Upper lobe of left lung (tissue), 6 donors: ENCODE measurements around the gene C16orf89. TPM values are rescaled to one million over a fixed set of nuclear protein-coding genes. Genes with fewer than 3 reads are reported as not detected.
"Not testable (repeated sequence)": the region's sequence is repeated elsewhere in the genome, so short reads cannot be mapped to it uniquely, and the experiment has no call there.

Experiments
- ATAC-seq, 2 donors: fragments of 200-7000 bp; cut with Tn5 transposase; one replicate each; pipeline ENCODE4 v1.9.1; 2022; ENCODE audit warnings: mild to moderate bottlenecking in 2 of 2, moderate library complexity in 2 of 2; ENCODE audit not compliant: low FRiP score in 2 of 2
- DNase-seq, 2 donors: peaks; one replicate each; pipeline ENCODE4 v3.0.0-alpha.2; 2019 to 2020
- H3K27ac ChIP-seq, 4 donors: fragments of 200-600 bp; sonication (generic); one replicate each; pipeline ENCODE4 v1.5.1; 2016 to 2019
- H3K27me3 ChIP-seq, 4 donors: fragments of 200-600 bp; sonication (generic); one replicate each; pipeline ENCODE4 v1.5.1; 2017 to 2019
- H3K36me3 ChIP-seq, 4 donors: fragments of 200-600 bp; sonication (generic); one replicate each; pipeline ENCODE4 v1.5.1; 2016 to 2019
- H3K4me1 ChIP-seq, 4 donors: fragments of 200-600 bp; sonication (generic); one replicate each; pipeline ENCODE4 v1.5.1; 2018 to 2019
- H3K4me3 ChIP-seq, 4 donors: fragments of 200-600 bp; sonication (generic); one replicate each; pipeline ENCODE4 v1.5.1; 2017 to 2019; ENCODE audit warnings: mild to moderate bottlenecking in 2 of 4, moderate library complexity in 1 of 4
- H3K9me3 ChIP-seq, 4 donors: fragments of 200-600 bp; sonication (generic); one replicate each; pipeline ENCODE4 v1.5.1; 2018 to 2019
- CTCF ChIP-seq, 6 experiments: fragments of 450-650 bp in 4 of 6; fragments of 200-600 bp in 2 of 6; sonication (generic) in 2 of 6; IDR thresholded peaks; one replicate each; pipeline ENCODE4 v1.5.1; 2016 to 2019; ENCODE audit warnings: antibody characterized with exemption in 6 of 6
- EP300 ChIP-seq, 4 donors: sonication (generic); formaldehyde crosslinking; IDR thresholded peaks; one replicate each; pipeline ENCODE4 v1.5.1; 2017; ENCODE audit warnings: antibody characterized with exemption in 4 of 4, control low read depth in 2 of 4
- POLR2A ChIP-seq, 4 donors: fragments of 450-650 bp; IDR thresholded peaks; one replicate each; pipeline ENCODE4 v1.5.1; 2016 to 2017; ENCODE audit warnings: antibody characterized with exemption in 4 of 4, mild to moderate bottlenecking in 2 of 4
- POLR2AphosphoS5 ChIP-seq, 2 donors: sonication (generic); formaldehyde crosslinking; IDR thresholded peaks; one replicate each; pipeline ENCODE4 v1.5.1; 2017; ENCODE audit warnings: antibody characterized with exemption in 2 of 2
- WGBS, 2 donors: methylation state at CpG; one replicate each; pipeline ENCODE4 v1.1.5; 2017 to 2018; 5-methylcytosine and 5-hydroxymethylcytosine counted together
- total RNA-seq, 6 donors: library from RNA; depleted of rRNA in 4 of 6; stranded (reverse); fragments of >200 nt in 4 of 6; gene quantifications; one replicate each; pipeline versions ENCODE4 v1.1.0 to v1.2.1, GENCODE V29; 2016 to 2021
- donor health status: DM: no; HTN: no; CAD: no; lungs with moderate emphysema.
- donor health status: DM: no; HTN: yes; CAD: no; lungs with severe emphysema.

The C16orf89 gene
- total RNA-seq, 6 donors from 2014 or later = 45.7 to 272 (median 174) TPM

GRCh38 chr16:5056352-5056751 is 9.4 kb downstream of the C16orf89 start:
- DNase-seq (peak in 1 of 2 donors; percentile 53), ATAC-seq (peak; percentile 36 to 71)
- Histone ChIP-seq H3K9me3 (no peaks in the 10 kb centered on the region), H3K27ac (no peak overlapping the region), H3K4me1 (peaks cover 0 to 8% (median 0%) of the 10 kb centered on the region in 4 donors), H3K4me3 (no peak overlapping the region), H3K36me3 (peaks cover 0 to 14% (median 4%) of the 10 kb centered on the region in 4 donors), H3K27me3 (no peaks in the 10 kb centered on the region)
- TF ChIP-seq CTCF (IDR thresholded peaks at IDR 0.05) (peak in 3 of 6 experiments; percentile 18 to 32 (median 30)), POLR2AphosphoS5 (IDR thresholded peaks at IDR 0.05) (no peak)
- 10 to 21% methylated on average over 11 of the region's 11 CpGs for WGBS, 2 donors

GRCh38 chr16:5054876-5055865 is 10.6 kb downstream of the C16orf89 start:
- DNase-seq = no peak
- Histone ChIP-seq H3K27ac (no peak overlapping the region), H3K4me3 (no peak overlapping the region), H3K9me3 (no peaks in the 10 kb centered on the region), H3K4me1 (peaks cover 0 to 8% (median 0%) of the 10 kb centered on the region in 4 donors), H3K36me3 (peaks cover 0 to 14% (median 4%) of the 10 kb centered on the region in 4 donors), H3K27me3 (no peaks in the 10 kb centered on the region)
- ATAC-seq = no peak
- no peak for TF ChIP-seq CTCF (IDR thresholded peaks at IDR 0.05)
- TF ChIP-seq POLR2AphosphoS5 (IDR thresholded peaks at IDR 0.05) = no peak
- no peak for TF ChIP-seq POLR2A (IDR thresholded peaks at IDR 0.05)
- TF ChIP-seq EP300 (IDR thresholded peaks at IDR 0.05) = no peak
- 88 to 90% methylated on average over 16 of the region's 16 CpGs for WGBS, 2 donors

- peaks cover 0 to 28% (median 6%) of the 10 kb centered on the region in 4 donors for H3K36me3 ChIP-seq
- no peak for DNase-seq
- no peaks in the 10 kb centered on the region for H3K9me3 ChIP-seq
- no peaks in the 10 kb centered on the region for H3K4me1 ChIP-seq
- 91 to 94% methylated on average over 2 of the region's 2 CpGs for WGBS, 2 donors
- no peak overlapping the region for H3K27ac ChIP-seq
- no peak overlapping the region for H3K4me3 ChIP-seq
- ATAC-seq = no peak
- H3K27me3 ChIP-seq = no peaks in the 10 kb centered on the region
- no peak for TF ChIP-seq CTCF (IDR thresholded peaks at IDR 0.05)
- TF ChIP-seq EP300 (IDR thresholded peaks at IDR 0.05) = no peak
- TF ChIP-seq POLR2AphosphoS5 (IDR thresholded peaks at IDR 0.05) = no peak
- TF ChIP-seq POLR2A (IDR thresholded peaks at IDR 0.05) = no peak
Observed at GRCh38 chr16:5046914-5047313, 18.8 kb downstream of the C16orf89 start.

- TF ChIP-seq CTCF (IDR thresholded peaks at IDR 0.05) = no peak
- TF ChIP-seq POLR2AphosphoS5 (IDR thresholded peaks at IDR 0.05) = no peak
- no peak for TF ChIP-seq POLR2A (IDR thresholded peaks at IDR 0.05)
- TF ChIP-seq EP300 (IDR thresholded peaks at IDR 0.05) = no peak
- Histone ChIP-seq H3K4me1 (no peaks in the 10 kb centered on the region), H3K27me3 (no peaks in the 10 kb centered on the region), H3K27ac (no peak overlapping the region), H3K4me3 (no peak overlapping the region), H3K9me3 (no peaks in the 10 kb centered on the region), H3K36me3 (peaks cover 0 to 28% (median 6%) of the 10 kb centered on the region in 4 donors)
- 40 to 85% methylated on average over 1 to 9 of the region's 10 CpGs for WGBS, 2 donors
- ATAC-seq = no peak
- no peak for DNase-seq
Observed at GRCh38 chr16:5045499-5046115, 20.1 kb downstream of the C16orf89 start.

GRCh38 chr16:5044581-5044980 is 21.2 kb downstream of the C16orf89 start:
- ATAC-seq, H3K4me1 ChIP-seq, DNase-seq, H3K27ac ChIP-seq, H3K9me3 ChIP-seq, H3K4me3 ChIP-seq, H3K27me3 ChIP-seq: not testable (repeated sequence)
- peaks cover 0 to 28% (median 6%) of the 10 kb centered on the region in 4 donors for H3K36me3 ChIP-seq
- WGBS, 2 donors = 90 to 94% methylated on average over 11 of the region's 11 CpGs
